ENCODE measurements around the gene NUP50.

The NUP50 gene

GRCh38 chr22:45235851-45236342, 72.2 kb downstream of the NUP50 start:
- ChIA-PET CTCF (interaction anchor here (1.4 kb wide), 1 partner anchor 415 kb away, joined by 4 read pairs; no protein-coding TSS in a partner anchor), POLR2A (no interaction called here)
- no peak for DNase-seq (ENCODE audit: extremely low spot score)
- no peak for TF ChIP-seq SP1 (IDR thresholded peaks at IDR 0.05)
- no peak for TF ChIP-seq L3MBTL2 (conservative IDR thresholded peaks at IDR 0.05)
- no peak for TF ChIP-seq NFRKB (IDR thresholded peaks at IDR 0.05)
- no peak for TF ChIP-seq ELF4 (IDR thresholded peaks at IDR 0.05)
- TF ChIP-seq HDGF (IDR thresholded peaks at IDR 0.05; ENCODE audit: borderline replicate concordance) = no peak
- no peak for TF ChIP-seq CTBP1 (IDR thresholded peaks at IDR 0.05; ENCODE audit: borderline replicate concordance)
- no peak for TF ChIP-seq FOXA1 (IDR thresholded peaks at IDR 0.05)
- TF ChIP-seq BHLHE40 (IDR thresholded peaks at IDR 0.05; ENCODE audit: borderline replicate concordance) = no peak
- TF ChIP-seq SUZ12 (IDR thresholded peaks at IDR 0.05) = no peak
- TF ChIP-seq FOXM1 (IDR thresholded peaks at IDR 0.05; ENCODE audit: borderline replicate concordance) = no peak
- TF ChIP-seq FOXK2 (IDR thresholded peaks at IDR 0.05) = no peak
- TF ChIP-seq ARNT (IDR thresholded peaks at IDR 0.05) = no peak
- no peak for TF ChIP-seq LEF1 (IDR thresholded peaks at IDR 0.05; ENCODE audit: borderline replicate concordance)
- TF ChIP-seq ZNF384 (IDR thresholded peaks at IDR 0.05) = no peak
- TF ChIP-seq, protein P1, sequence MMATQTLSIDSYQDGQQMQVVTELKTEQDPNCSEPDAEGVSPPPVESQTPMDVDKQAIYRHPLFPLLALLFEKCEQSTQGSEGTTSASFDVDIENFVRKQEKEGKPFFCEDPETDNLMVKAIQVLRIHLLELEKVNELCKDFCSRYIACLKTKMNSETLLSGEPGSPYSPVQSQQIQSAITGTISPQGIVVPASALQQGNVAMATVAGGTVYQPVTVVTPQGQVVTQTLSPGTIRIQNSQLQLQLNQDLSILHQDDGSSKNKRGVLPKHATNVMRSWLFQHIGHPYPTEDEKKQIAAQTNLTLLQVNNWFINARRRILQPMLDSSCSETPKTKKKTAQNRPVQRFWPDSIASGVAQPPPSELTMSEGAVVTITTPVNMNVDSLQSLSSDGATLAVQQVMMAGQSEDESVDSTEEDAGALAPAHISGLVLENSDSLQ (IDR thresholded peaks at IDR 0.05) = no peak
- TF ChIP-seq TARDBP (IDR thresholded peaks at IDR 0.05) = no peak

DNA sequence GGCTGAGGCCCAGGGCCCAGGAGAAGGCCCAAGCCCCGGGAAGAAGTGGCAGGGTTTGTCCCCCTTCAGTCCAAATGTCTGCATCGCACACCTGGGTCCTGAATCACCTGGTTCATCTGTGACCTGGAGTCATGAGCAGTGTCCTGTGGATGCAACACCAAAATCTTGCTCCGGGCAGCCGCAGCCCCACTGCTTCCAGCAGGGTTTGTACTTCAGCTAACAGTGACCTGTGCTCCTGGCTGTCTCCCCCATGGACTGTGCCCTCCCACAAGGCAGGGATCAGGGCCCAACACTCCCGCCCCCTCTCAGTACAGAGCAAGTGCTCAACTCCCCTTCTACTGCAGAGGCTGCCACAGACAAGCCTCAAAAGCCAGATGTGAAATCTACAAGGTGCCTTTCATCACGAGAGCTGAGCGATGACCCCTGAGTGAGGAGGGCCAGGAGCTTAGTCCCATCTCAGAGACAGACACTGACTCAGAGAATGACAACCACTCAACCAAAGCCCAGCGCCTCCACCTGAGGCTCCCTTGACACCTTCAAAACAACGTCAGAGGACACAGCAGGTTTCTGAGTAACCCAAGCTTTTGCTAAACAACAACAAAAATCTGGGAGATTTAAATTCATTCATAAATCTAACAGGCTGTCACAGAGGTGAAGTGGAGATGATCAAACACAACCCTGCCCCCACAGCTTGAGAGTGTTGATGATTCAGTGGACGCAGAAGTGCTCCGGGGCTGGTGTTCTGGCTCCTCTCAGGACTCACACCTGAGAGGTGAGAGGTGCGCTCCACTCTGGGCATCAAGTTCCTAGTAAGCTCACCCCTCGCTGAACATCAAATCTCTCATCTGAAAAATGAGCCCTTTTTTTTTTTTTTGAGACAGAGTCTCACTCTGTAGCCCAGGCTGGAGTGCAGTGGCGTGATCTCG, 73.6 kb downstream of the NUP50 start:
- POLR2A ChIA-PET = no interaction called here
- TF ChIP-seq TARDBP (IDR thresholded peaks at IDR 0.05) (no peak), HDGF (IDR thresholded peaks at IDR 0.05; ENCODE audit: borderline replicate concordance) (no peak), BHLHE40 (IDR thresholded peaks at IDR 0.05; ENCODE audit: borderline replicate concordance) (no peak), ELF4 (IDR thresholded peaks at IDR 0.05) (no peak), LEF1 (IDR thresholded peaks at IDR 0.05; ENCODE audit: borderline replicate concordance) (no peak), L3MBTL2 (conservative IDR thresholded peaks at IDR 0.05) (no peak), CTBP1 (IDR thresholded peaks at IDR 0.05; ENCODE audit: borderline replicate concordance) (no peak), SUZ12 (IDR thresholded peaks at IDR 0.05) (no peak), ZNF384 (IDR thresholded peaks at IDR 0.05) (no peak), FOXA1 (IDR thresholded peaks at IDR 0.05) (no peak)
- CTCF ChIA-PET = no interaction called here

More for the DNA sequence above, 73.6 kb downstream of the NUP50 start:
- DNase-seq (ENCODE audit: extremely low spot score) = no peak
